ENCODE measurements around the gene GRB2.
"Not testable (repeated sequence)": the region's sequence is repeated elsewhere in the genome, so short reads cannot be mapped to it uniquely, and the experiment has no call there.

The GRB2 gene

DNA sequence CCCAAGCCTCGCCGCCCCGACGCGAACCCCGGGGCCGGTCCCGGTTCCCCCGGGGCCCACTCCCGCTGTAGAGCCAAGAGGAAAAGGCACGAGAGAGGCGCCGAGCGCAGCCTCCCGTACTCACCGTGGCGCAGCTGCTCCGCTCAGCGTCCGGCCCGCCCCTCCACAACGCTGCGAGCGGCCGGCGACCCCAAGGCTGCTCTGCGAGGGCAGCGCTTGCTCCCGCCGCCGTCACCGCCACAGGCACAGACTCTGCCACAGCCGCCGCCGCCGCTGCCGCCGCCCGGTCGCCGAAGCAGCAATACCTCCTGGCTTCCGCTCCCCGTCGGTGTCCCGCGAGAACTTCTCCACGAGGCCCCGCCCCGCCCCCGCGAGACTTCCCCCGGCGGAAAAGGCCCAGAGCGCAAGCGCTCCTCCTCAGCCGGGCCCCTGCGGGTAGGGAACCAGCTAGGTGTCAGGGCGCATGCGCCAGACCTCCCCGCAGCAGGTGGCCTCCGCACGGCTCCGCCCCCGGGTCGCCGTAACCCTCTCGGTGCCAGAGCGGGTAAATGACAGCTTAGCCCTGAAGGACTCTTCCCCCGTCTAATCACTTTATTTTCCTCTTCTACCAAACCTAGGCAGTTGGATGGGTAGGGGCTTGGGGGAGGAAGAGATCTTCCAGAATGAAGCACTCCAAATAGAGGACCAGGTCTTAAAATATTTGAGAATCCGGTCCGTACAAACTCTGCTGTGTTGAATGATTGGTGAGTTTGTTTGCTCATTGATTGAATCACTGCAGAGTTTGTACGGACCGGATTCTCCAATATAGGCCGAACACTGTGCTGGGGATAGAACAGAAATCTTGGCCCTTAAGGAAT lies at the start of gene GRB2:
TSS of gene GRB2 (minus strand) at position 314 of the 857 bp plus-strand sequence. CDS start 12,050 bp downstream, outside the sequence.
- peak within 1 kb of the TSS; percentile 73 to 100 for H3K4me3 ChIP-seq
- TF ChIP-seq, protein P1, sequence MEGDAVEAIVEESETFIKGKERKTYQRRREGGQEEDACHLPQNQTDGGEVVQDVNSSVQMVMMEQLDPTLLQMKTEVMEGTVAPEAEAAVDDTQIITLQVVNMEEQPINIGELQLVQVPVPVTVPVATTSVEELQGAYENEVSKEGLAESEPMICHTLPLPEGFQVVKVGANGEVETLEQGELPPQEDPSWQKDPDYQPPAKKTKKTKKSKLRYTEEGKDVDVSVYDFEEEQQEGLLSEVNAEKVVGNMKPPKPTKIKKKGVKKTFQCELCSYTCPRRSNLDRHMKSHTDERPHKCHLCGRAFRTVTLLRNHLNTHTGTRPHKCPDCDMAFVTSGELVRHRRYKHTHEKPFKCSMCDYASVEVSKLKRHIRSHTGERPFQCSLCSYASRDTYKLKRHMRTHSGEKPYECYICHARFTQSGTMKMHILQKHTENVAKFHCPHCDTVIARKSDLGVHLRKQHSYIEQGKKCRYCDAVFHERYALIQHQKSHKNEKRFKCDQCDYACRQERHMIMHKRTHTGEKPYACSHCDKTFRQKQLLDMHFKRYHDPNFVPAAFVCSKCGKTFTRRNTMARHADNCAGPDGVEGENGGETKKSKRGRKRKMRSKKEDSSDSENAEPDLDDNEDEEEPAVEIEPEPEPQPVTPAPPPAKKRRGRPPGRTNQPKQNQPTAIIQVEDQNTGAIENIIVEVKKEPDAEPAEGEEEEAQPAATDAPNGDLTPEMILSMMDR (IDR thresholded peaks at IDR 0.05) = peak in 1 of 2 experiments; percentile 8
- peak within 1 kb of the TSS; percentile 87 to 96 for H3K27ac ChIP-seq
- no peaks in the 10 kb centered on the region for H3K36me3 ChIP-seq
- no peaks in the 10 kb centered on the region for H3K9me3 ChIP-seq
- no peaks in the 10 kb centered on the region for H3K27me3 ChIP-seq
- DNase-seq = peak; percentile 97 to 99
- H3K4me1 ChIP-seq = peaks cover 0 to 36% (median 26%) of the 10 kb centered on the region in 4 donors
- intact Hi-C loops (cut with DNase I; ENCODE audit: low total_unique reads) = loop anchor here (2.0 kb wide), 1 partner anchor 83 kb away; no protein-coding TSS in a partner anchor

GRCh38 chr17:75454672-75455071 lies 49.2 kb upstream of the GRB2 start:
- Histone ChIP-seq H3K4me1 (peaks cover 0 to 25% (median 22%) of the 10 kb centered on the region in 4 donors), H3K27ac (peak overlapping the region; percentile 86 to 95)
- DNase-seq; H3K27me3 ChIP-seq; H3K9me3 ChIP-seq; H3K36me3 ChIP-seq; H3K4me3 ChIP-seq; intact Hi-C loops (cut with DNase I; ENCODE audit: low total_unique reads): not testable (repeated sequence)

DNA sequence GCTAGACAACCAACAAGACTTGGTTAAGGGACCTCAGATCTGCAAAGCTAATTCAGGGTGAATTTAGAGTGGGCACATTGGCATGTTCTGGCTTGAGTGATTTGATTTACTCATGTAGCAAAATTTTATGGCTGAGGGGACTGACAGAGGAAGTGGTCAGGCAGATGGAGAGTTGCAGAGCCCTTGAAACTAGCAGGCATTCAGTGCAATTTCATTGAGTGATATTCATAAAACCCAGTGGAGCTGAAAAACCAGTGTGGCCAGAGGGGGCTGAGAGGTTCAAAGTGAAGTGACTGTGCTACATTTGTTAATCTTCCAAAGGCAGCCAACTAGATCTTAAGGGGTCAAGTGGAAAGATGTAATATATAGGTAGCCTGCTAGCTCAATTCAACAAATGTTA lies 48.7 kb upstream of the GRB2 start:
- no peak overlapping the region for H3K4me3 ChIP-seq
- H3K4me1 ChIP-seq = peaks cover 0 to 21% (median 19%) of the 10 kb centered on the region in 4 donors
- TF ChIP-seq, protein P1 (IDR thresholded peaks at IDR 0.05) = no peak
- H3K27ac ChIP-seq = no peak overlapping the region
- no peaks in the 10 kb centered on the region for H3K27me3 ChIP-seq
- no peaks in the 10 kb centered on the region for H3K9me3 ChIP-seq
- no peak for DNase-seq
- intact Hi-C loops (cut with DNase I; ENCODE audit: low total_unique reads) = no loop called here
- H3K36me3 ChIP-seq = no peaks in the 10 kb centered on the region

GRCh38 chr17:75450270-75450669 lies 44.8 kb upstream of the GRB2 start:
- Histone ChIP-seq H3K4me1 (peaks cover 0 to 6% (median 2%) of the 10 kb centered on the region in 4 donors), H3K4me3 (no peak overlapping the region), H3K27me3 (no peaks in the 10 kb centered on the region), H3K36me3 (no peaks in the 10 kb centered on the region), H3K9me3 (no peaks in the 10 kb centered on the region), H3K27ac (no peak overlapping the region)
- TF ChIP-seq, protein P1 (IDR thresholded peaks at IDR 0.05) = no peak
- intact Hi-C loops (cut with DNase I; ENCODE audit: low total_unique reads) = no loop called here
- DNase-seq = no peak

DNA sequence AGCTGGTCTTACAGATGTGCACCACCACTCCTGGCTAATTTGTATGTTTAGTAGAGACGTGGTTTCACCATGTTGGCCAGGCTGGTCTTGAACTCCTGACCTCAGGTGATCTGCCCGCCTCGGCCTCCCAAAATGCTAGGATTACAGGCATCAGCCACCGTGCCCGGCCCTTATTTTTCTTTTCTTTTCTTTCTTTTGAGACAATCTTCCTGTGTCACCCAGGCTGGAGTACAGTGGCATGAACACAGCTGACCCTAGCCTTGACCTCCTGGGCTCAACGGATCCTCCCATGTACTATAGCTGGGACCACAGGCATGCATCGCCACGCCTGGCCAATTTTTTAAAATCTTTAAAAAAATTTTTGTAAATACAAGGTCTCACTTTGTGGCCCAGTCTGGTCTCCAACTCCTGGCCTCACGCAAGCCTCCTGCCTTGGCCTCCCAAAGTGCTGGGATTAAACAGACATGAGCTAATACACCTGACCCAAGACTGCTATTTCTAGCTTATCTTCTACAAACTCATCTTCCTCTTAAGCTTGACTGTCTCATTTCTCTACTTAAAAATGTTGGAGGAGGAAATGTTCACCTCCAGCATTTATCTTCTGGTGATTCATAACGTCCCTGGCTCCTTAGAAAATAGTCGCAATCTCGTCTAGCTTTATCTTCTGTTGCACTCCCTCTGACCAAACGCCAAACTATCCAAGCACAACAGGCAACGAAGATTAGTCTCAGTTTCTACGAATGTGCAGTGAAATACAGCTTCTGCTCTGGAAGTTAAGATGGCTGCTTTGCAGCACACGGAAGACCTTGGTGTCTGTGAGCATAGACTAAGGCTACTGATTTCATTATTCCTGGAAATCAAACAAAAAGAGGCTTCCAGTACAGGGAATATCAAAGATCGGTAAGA lies 42.7 kb upstream of the GRB2 start:
- DNase-seq = no peak
- intact Hi-C loops (cut with DNase I; ENCODE audit: low total_unique reads) = no loop called here
- Histone ChIP-seq H3K36me3 (no peaks in the 10 kb centered on the region), H3K4me3 (no peak overlapping the region), H3K27ac (no peak overlapping the region), H3K9me3 (no peaks in the 10 kb centered on the region), H3K4me1 (peaks cover 0 to 25% (median 9%) of the 10 kb centered on the region in 4 donors), H3K27me3 (no peaks in the 10 kb centered on the region)
- TF ChIP-seq, protein P1 (IDR thresholded peaks at IDR 0.05) = no peak

DNA sequence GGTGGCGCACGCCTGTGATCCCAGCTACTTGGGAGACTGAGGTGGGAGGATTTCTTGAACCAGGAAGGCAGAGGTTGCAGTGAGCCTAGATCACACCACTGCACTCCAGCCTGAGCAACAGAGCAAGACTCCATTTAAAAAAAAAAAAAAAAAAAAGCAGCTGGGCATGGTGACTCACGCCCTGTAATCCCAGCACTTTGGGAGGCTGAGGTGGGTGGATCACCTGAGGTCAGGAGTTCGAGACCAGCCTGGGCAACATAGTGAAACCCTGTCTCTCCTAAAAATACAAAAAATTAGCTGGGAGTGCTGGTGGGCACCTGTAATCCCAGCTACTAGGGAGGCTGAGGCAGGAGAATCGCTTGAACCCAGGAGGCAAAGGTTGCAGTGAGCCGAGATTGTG lies 40.4 kb upstream of the GRB2 start:
- Histone ChIP-seq H3K27ac (peak overlapping the region in 1 of 2 donors; percentile 86), H3K4me1 (peaks cover 0 to 41% (median 18%) of the 10 kb centered on the region in 4 donors)
- H3K9me3 ChIP-seq; DNase-seq; H3K36me3 ChIP-seq; intact Hi-C loops (cut with DNase I; ENCODE audit: low total_unique reads); H3K4me3 ChIP-seq; H3K27me3 ChIP-seq: not testable (repeated sequence)

Measured in tibial artery (tissue), 4 donors.